GM12892 (cell line): Measurements from ENCODE around the gene SLC25A24.
"Not testable (repeated sequence)": the region's sequence is repeated elsewhere in the genome, so short reads cannot be mapped to it uniquely, and the experiment has no call there.

Experiments
- DNase-seq: peaks from one replicate; pipeline ENCODE4 v3.0.0; 2011; ENCODE audit not compliant: insufficient read length
- FAIRE-seq: peaks from 2 replicates; lab custom pipeline; 2011; peaks lifted over from hg19 to GRCh38; lab: Jason Lieb, UNC
- POLR2A ChIP-seq: IDR thresholded peaks from 2 replicates; pipeline ENCODE4 v1.6.1; 2011; ENCODE audit warnings: low read depth, low read length, control low read depth
- POLR2AphosphoS5 ChIP-seq: IDR thresholded peaks from 2 replicates; pipeline ENCODE4 v1.6.1; 2011; ENCODE audit warnings: low read depth, low read length, control low read depth
- TAF1 ChIP-seq: IDR thresholded peaks from 2 replicates; pipeline ENCODE4 v1.6.1; 2011; ENCODE audit warnings: low read depth, mild to moderate bottlenecking, control low read depth, low read length, borderline replicate concordance

SLC25A24 gene

DNA sequence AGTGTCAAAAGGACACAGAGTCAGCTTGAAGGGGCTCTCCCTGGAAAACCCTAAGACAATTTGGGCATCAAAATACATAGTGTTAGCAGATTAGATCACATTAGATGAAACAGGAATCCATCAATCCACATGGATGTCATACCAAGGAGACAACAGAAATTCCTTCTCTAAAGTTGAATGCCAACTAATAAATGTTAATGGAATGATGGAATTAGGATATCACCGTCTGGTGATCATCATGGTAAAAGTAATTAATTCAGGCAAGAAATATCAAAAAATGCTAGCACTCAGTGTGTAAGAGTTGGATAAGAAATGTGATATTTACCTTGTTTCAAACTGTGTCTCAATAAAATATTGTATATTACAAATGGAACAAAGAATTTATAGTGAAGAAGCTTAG, 10.9 kb upstream of the SLC25A24 start:
- DNase-seq = no peak
- no peak for FAIRE-seq
- TF ChIP-seq TAF1 (no peak), POLR2AphosphoS5 (no peak), POLR2A (no peak)

DNA sequence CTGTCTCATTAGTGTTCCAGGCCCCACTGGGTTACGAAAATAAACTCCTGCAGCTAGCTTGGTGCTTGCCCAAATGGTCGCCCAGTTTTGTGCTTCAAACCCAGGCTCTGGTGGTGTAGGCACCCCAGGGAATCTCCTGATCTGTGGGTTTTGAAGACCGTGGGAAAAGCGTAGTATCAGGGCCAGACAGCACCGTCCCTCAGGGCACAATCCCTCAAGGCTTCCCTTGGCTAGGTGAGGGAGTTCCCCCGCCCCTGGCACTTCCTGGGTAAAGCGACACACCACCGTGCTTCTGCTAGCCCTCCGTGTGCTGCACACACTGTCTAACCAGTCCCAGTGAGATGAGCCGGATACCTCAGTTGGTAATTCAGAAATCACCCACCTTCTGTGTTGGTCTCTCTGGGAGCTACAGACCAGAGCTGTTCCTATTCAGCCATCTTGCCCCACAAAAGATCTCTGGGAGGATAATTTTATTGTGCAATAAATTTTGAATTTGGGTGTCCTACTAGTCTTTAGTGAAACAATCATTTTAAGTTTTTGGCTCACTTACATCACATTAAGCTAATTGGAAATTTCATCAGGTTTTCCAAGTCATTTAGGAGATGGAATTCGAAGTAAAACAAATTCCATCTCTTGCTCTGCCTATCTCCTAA, 9.4 kb upstream of the SLC25A24 start:
- TF ChIP-seq TAF1 = no peak
- FAIRE-seq = no peak
- no peak for DNase-seq

DNA sequence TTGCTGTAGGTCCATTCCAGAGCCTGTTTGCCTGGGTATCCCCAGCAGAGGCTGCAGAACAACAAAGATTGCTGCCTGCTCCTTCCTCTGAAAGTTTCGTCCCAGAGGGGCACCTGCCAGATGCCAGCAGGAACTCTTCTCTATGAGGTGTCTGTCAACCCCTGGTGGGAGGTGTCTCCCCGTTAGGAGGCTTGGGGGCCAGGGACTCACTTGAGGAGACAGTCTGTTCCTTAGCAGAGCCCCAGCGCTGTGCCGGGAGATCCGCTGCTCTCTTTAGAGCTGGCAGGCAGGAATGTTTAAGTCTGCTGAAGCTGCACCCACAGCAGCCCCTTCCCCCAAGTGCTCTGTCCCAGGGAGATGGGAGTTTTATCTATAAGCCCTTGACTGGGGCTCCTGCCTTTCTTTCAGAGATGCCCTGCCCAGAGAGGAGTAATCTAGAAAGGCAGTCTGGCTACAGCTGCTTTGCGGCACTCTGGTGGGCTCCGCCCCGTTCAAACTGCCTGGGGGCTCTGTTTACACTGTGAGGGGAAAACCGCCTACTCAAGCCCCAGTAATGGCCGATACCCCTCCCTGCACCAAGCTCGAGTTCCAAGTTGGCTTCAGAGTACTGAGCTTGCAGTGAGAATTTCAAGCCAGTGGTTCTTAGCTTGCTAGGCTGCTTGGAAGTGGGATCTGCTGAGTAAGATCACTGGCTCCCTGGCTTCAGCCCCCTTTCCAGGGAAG, 8.7 kb upstream of the SLC25A24 start:
- FAIRE-seq = no peak
- no peak for DNase-seq
- TF ChIP-seq TAF1 = no peak
- TF ChIP-seq POLR2AphosphoS5 = no peak
- no peak for TF ChIP-seq POLR2A

DNA sequence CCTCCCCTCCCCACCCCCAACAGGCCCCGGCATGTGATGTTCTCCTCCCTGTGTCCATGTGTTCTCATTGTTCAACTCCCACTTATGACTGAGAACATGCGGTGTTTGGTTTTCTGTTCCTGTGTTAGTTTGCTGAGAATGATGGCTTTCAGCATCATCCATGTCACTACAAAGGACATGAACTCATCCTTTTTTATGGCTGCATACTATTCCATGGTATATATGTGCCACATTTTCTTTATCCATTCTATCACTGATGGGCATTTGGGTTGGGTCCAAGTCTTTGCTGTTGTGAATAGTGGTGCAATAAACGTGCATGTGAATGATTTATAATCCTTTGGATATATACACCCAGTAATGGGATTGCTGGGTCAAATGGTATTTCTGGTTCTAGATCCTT, 3.4 kb upstream of the SLC25A24 start:
- not testable (repeated sequence) for FAIRE-seq, DNase-seq

DNA sequence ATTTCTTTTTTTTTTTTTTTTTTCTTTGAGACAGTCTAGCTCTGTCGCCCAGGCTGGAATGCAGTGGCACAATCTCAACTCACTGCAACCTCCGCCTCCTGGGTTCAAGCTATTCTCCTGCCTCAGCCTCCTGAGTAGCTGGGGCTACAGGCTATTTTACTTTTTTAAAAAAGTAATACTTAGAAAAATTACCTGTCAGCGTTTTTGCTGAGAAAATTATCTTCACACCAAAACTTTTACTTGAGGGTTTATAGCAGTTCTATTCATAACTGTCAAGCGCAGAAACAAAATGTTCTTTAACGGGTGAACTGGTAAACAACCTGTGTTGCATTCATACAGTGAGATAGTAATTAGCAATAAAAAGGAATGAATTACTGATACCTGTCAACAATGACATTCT, 1.5 kb upstream of the SLC25A24 start:
- FAIRE-seq (no peak), DNase-seq (no peak)
- TF ChIP-seq TAF1 = no peak
- TF ChIP-seq POLR2AphosphoS5 = no peak
- no peak for TF ChIP-seq POLR2A

GRCh38 chr1:108200687-108201051, 526 bp upstream of the SLC25A24 start:
- TF ChIP-seq TAF1 = no peak
- TF ChIP-seq POLR2A = no peak
- no peak for TF ChIP-seq POLR2AphosphoS5
- FAIRE-seq (no peak), DNase-seq (no peak)

DNA sequence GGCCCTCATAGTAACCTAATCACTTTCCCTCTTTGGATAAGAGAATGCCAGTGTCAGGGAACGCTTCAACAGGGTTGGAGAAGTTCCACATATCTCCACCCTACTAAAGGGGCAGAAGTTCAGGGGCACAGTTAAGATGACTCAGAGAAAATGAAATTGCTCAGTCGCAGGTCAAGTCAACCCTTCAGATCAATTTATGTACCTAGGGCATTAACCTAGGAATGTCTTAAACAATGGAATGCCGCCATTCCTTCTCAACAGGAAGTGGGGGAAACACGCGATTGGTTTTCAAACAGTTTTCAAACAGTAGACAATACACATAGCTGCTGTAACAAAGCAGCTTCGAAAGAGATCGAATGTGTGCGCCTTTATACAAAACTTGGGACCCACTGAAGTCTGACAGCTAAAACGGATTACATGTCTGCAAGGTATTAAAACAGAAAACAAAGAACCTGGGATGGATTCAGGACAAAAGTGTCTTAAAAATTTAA, 897 bp downstream of the SLC25A24 start:
- TF ChIP-seq POLR2A (no peak), POLR2AphosphoS5 (no peak), TAF1 (no peak)
- DNase-seq = no peak
- FAIRE-seq = no peak

DNA sequence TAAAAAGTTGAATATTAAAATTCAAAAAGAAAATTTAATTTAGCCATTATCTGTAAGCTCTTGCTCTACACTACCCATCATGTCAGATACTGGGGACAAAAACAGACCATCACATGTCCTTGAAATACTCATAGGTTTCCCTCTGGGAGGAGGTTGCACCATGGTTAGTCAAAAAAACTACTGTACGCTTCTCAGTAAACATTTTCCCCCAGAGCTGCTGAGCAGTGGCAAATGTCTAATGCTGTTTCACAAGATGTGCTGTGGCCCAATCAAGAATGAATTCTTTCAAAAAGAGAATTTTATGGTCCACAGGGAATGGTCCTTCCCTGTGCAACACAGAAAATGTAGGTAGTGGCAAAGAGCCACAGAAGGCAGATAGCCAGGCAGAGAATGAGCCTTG, 6.1 kb downstream of the SLC25A24 start:
- DNase-seq (no peak), FAIRE-seq (no peak)
- TF ChIP-seq POLR2A (no peak), POLR2AphosphoS5 (no peak), TAF1 (no peak)

DNA sequence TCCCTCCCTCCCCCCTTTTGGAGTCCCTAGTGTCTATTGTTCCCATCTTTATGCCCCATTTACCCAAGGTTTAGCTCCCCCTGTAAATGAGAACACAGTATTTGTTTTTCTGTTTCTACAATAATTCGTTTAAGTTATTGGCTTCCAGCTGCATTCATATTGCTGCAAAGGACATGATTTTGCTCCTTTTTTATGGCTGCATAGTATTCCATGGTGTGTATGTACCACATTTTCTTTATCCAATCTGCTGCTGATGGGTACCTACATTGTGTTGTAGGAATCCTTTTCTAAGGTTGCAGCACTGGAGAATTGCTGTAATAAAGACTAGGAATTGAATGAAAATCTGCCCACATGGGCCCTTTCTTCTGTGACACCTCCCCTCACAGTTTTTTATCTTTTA, 6.8 kb downstream of the SLC25A24 start:
- TF ChIP-seq POLR2A = no peak
- TF ChIP-seq POLR2AphosphoS5 = no peak
- FAIRE-seq = no peak
- no peak for DNase-seq

- no peak for TF ChIP-seq POLR2A
- TF ChIP-seq TAF1 = no peak
- no peak for TF ChIP-seq POLR2AphosphoS5
- FAIRE-seq = no peak
- no peak for DNase-seq
Measured at GRCh38 chr1:108192581-108192980, 7.6 kb downstream of the SLC25A24 start.

GRCh38 chr1:108190686-108191416, 9.3 kb downstream of the SLC25A24 start:
- FAIRE-seq = no peak
- DNase-seq = no peak
- TF ChIP-seq TAF1 (no peak), POLR2AphosphoS5 (no peak), POLR2A (no peak)
